Keratinocyte (primary cell): ENCODE measurements around the gene ULK4. TPM values are rescaled to one million over a fixed set of nuclear protein-coding genes. Genes with fewer than 3 reads are reported as not detected.
A peak's percentile ranks its signal among the peaks of the same experiment; 100 is the strongest.

Experiments
- DNase-seq: peaks from one replicate; pipeline ENCODE4 v3.0.0-alpha.2; 2011; ENCODE audit warnings: low read depth, missing footprints, low spot score
- FAIRE-seq: peaks from 2 replicates; lab custom pipeline; 2011; peaks lifted over from hg19 to GRCh38; lab: Jason Lieb, UNC
- H2AFZ ChIP-seq: 2 replicates; pipeline ENCODE4 v1.6.0; 2012; ENCODE audit warnings: low read length, control low read depth, inconsistent platforms; ENCODE audit not compliant: control insufficient read depth
- H3K27ac ChIP-seq: 2 replicates; pipeline ENCODE4 v1.5.1; 2011; ENCODE audit warnings: low read length; ENCODE audit not compliant: control insufficient read depth, insufficient read depth
- H3K27me3 ChIP-seq: 3 replicates; pipeline ENCODE4 v1.6.0; 2011; ENCODE audit warnings: low read length; ENCODE audit not compliant: control insufficient read depth, insufficient read depth; ENCODE audit errors: extremely low read depth
- H3K36me3 ChIP-seq, 2 experiments: 2 replicates in 1 of 2; 3 replicates in 1 of 2; pipeline ENCODE4 v1.5.1; 2011; ENCODE audit warnings: low read length in 2 of 2, mild to moderate bottlenecking in 1 of 2; ENCODE audit not compliant: control insufficient read depth in 2 of 2, insufficient read depth in 2 of 2; ENCODE audit errors: extremely low read depth in 1 of 2
- H3K4me1 ChIP-seq: 3 replicates; pipeline ENCODE4 v1.5.1; 2011; ENCODE audit warnings: low read length; ENCODE audit not compliant: control insufficient read depth, insufficient read depth; ENCODE audit errors: extremely low read depth
- H3K4me2 ChIP-seq: 3 replicates; pipeline ENCODE4 v1.6.0; 2011; ENCODE audit warnings: low read depth, low read length; ENCODE audit not compliant: control insufficient read depth, insufficient read depth; ENCODE audit errors: extremely low read depth
- H3K4me3 ChIP-seq, 3 experiments: fragments of 200-600 bp in 1 of 3; sonication (generic) in 1 of 3; 2 replicates in 2 of 3; 3 replicates in 1 of 3; pipeline ENCODE4 v1.5.1; 2011 to 2016; ENCODE audit warnings: low read length in 3 of 3, mild to moderate bottlenecking in 3 of 3, control low read depth in 2 of 3, inconsistent platforms in 1 of 3, low read depth in 1 of 3, mixed read lengths in 1 of 3, mixed run types in 1 of 3, moderate library complexity in 1 of 3; ENCODE audit not compliant: control insufficient read depth in 2 of 3, insufficient read depth in 2 of 3; ENCODE audit errors: extremely low read depth in 1 of 3
- H3K79me2 ChIP-seq: 2 replicates; pipeline ENCODE4 v1.6.0; 2012; ENCODE audit warnings: low read length; ENCODE audit not compliant: control insufficient read depth, insufficient read depth
- H3K9ac ChIP-seq: 3 replicates; pipeline ENCODE4 v1.6.0; 2011; ENCODE audit warnings: low read length; ENCODE audit not compliant: control insufficient read depth, insufficient read depth; ENCODE audit errors: extremely low read depth
- H3K9me1 ChIP-seq: 3 replicates; pipeline ENCODE4 v1.6.0; 2011; ENCODE audit warnings: low read length; ENCODE audit not compliant: control insufficient read depth, insufficient read depth; ENCODE audit errors: extremely low read depth
- H3K9me3 ChIP-seq: 2 replicates; pipeline ENCODE4 v1.5.1; 2012; ENCODE audit warnings: low read depth, low read length; ENCODE audit not compliant: control insufficient read depth
- H4K20me1 ChIP-seq: 3 replicates; pipeline ENCODE4 v1.6.0; 2011; ENCODE audit warnings: low read length; ENCODE audit not compliant: control insufficient read depth, insufficient read depth; ENCODE audit errors: extremely low read depth
- CTCF ChIP-seq, 3 experiments: IDR thresholded peaks in 1 of 3; conservative IDR thresholded peaks in 1 of 3; optimal IDR thresholded peaks in 1 of 3; 2 replicates in 2 of 3; 3 replicates in 1 of 3; pipeline versions ENCODE3 to v1.5.1; 2011; ENCODE audit warnings: low read length in 3 of 3, mild to moderate bottlenecking in 3 of 3, moderate library complexity in 2 of 3, control low read depth in 1 of 3, inconsistent platforms in 1 of 3; ENCODE audit not compliant: insufficient read depth in 2 of 3; ENCODE audit errors: extremely low read depth in 1 of 3
- EZH2 ChIP-seq: IDR thresholded peaks from one replicate; pipeline ENCODE4 v1.6.1; 2012; ENCODE audit warnings: inconsistent platforms, mild to moderate bottlenecking, low read length, moderate library complexity
- dilution Hi-C: fragments of 300-500 bp; cut with MboI; formaldehyde crosslinking; loops from one replicate; pipeline ENCODE4 v1.7.0; 2020; ENCODE audit warnings: low sequenced_read_pairs; ENCODE audit not compliant: extremely low pct_ligation_motif_present
- polyA plus RNA-seq, 5 experiments: library from polyadenylated mRNA; depleted of rRNA in 3 of 5; stranded (reverse) in 3 of 5; stranded (forward) in 1 of 5; unstranded in 1 of 5; fragments of >200 nt; gene quantifications; 1 replicate in 1 of 5; 2 replicates in 3 of 5; 3 replicates in 1 of 5; pipeline versions ENCODE4 v1.2.1 to v1.2.3, GENCODE V29; 2011 to 2012; ENCODE audit warnings: missing spikeins in 2 of 5, low read depth in 1 of 5, low replicate concordance in 1 of 5

ULK4 gene
- polyA plus RNA-seq, 1 donor (not counting 4 experiments of a cell fraction or from before 2014, with no cell fraction given) = 6.1 TPM

DNA sequence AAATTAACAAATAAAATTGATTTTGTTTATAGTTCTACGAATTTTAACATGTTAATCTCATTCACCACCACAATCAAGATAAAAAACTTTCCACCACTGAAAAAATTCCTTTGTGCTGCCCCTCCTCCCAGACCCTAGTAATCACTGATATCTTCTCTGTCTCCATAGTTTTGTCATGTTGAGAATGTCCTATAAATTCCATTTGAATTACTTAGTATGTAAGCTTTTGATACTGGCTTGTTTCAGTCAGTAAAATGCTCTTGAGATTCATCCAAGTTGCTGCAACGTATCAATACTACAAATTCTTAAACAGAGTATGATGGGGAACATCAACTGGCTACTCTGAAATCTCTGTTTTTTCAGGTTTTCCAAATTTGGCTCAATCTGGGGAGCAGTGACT is 633.0 kb downstream of the ULK4 start:
- dilution Hi-C loops = no loop called here
- peaks cover 16% of the 10 kb centered on the region for H3K4me1 ChIP-seq
- no peak for TF ChIP-seq CTCF (optimal IDR thresholded peaks at IDR 0.05 in 1 of 3, IDR thresholded peaks at IDR 0.05 in 1 of 3, conservative IDR thresholded peaks at IDR 0.05 in 1 of 3; ENCODE audit: extremely low read depth in 1 of 3, insufficient read depth in 2 of 3, low read length in 3 of 3)
- TF ChIP-seq EZH2 = no peak

GRCh38 chr3:41327718-41328117 is 634.2 kb downstream of the ULK4 start:
- DNase-seq (no peak), FAIRE-seq (peak; percentile 75)
- peak overlapping the region; percentile 30 for H2AFZ ChIP-seq
- H3K4me2 ChIP-seq = peak overlapping the region; percentile 37
- H3K9me3 ChIP-seq = no peaks in the 10 kb centered on the region
- peaks cover 16% of the 10 kb centered on the region for H3K4me1 ChIP-seq
- peaks cover 3% of the 10 kb centered on the region for H3K9me1 ChIP-seq
- H3K9ac ChIP-seq = no peak overlapping the region
- H3K27ac ChIP-seq = no peak overlapping the region
- dilution Hi-C loops = no loop called here
- no peak overlapping the region for H3K4me3 ChIP-seq
- H3K27me3 ChIP-seq = no peaks in the 10 kb centered on the region
- H4K20me1 ChIP-seq = no peaks in the 10 kb centered on the region
- H3K79me2 ChIP-seq = no peaks in the 10 kb centered on the region
- TF ChIP-seq CTCF (optimal IDR thresholded peaks at IDR 0.05 in 1 of 3, IDR thresholded peaks at IDR 0.05 in 1 of 3, conservative IDR thresholded peaks at IDR 0.05 in 1 of 3; ENCODE audit: extremely low read depth in 1 of 3, insufficient read depth in 2 of 3, low read length in 3 of 3) (no peak), EZH2 (no peak)
- no peaks in the 10 kb centered on the region for H3K36me3 ChIP-seq

More for the DNA sequence above, 633.0 kb downstream of the ULK4 start:
- no peak overlapping the region for H3K9ac ChIP-seq
- DNase-seq (no peak), FAIRE-seq (no peak)
- no peak overlapping the region for H3K4me2 ChIP-seq
- H3K9me3 ChIP-seq = no peaks in the 10 kb centered on the region
- no peak overlapping the region for H3K27ac ChIP-seq
- H3K9me1 ChIP-seq = peaks cover 3% of the 10 kb centered on the region
- no peaks in the 10 kb centered on the region for H3K79me2 ChIP-seq
- H3K27me3 ChIP-seq = no peaks in the 10 kb centered on the region
- no peak overlapping the region for H3K4me3 ChIP-seq
- H4K20me1 ChIP-seq = no peaks in the 10 kb centered on the region
- no peak overlapping the region for H2AFZ ChIP-seq
- H3K36me3 ChIP-seq = no peaks in the 10 kb centered on the region
